Trophoblast cell (in vitro differentiated cells and primary cell): Measurements from ENCODE around the gene GATA3.

ENCODE experiments used
- DNase-seq, 2 donors: peaks; one replicate each; pipeline ENCODE4 v3.0.0-alpha.2; 2016
- H2AFZ ChIP-seq: 2 replicates; pipeline ENCODE4 v1.6.1; 2013; ENCODE audit warnings: low read length, moderate library complexity, mild to moderate bottlenecking; ENCODE audit not compliant: insufficient read depth, poor library complexity
- H2AK5ac ChIP-seq: 2 replicates; pipeline ENCODE4 v1.6.1; 2013; ENCODE audit warnings: mild to moderate bottlenecking, low read length
- H2BK120ac ChIP-seq: 2 replicates; pipeline ENCODE4 v1.6.1; 2013; ENCODE audit warnings: low read length, mild to moderate bottlenecking, moderate library complexity; ENCODE audit not compliant: insufficient read depth, poor library complexity
- H2BK12ac ChIP-seq: 2 replicates; pipeline ENCODE4 v1.6.1; 2013; ENCODE audit warnings: mild to moderate bottlenecking, low read length, moderate library complexity
- H2BK5ac ChIP-seq: 2 replicates; pipeline ENCODE4 v1.6.1; 2013; ENCODE audit warnings: low read length, low read depth, moderate library complexity, mild to moderate bottlenecking; ENCODE audit not compliant: poor library complexity
- H3K14ac ChIP-seq: 2 replicates; pipeline ENCODE4 v1.6.1; 2013; ENCODE audit warnings: mild to moderate bottlenecking, low read length
- H3K18ac ChIP-seq: 2 replicates; pipeline ENCODE4 v1.6.1; 2013; ENCODE audit warnings: mild to moderate bottlenecking, low read length
- H3K23ac ChIP-seq: 2 replicates; pipeline ENCODE4 v1.6.1; 2013; ENCODE audit warnings: low read length
- H3K27ac ChIP-seq: 2 replicates; pipeline ENCODE4 v1.5.1; 2013; ENCODE audit warnings: low read depth, mild to moderate bottlenecking, inconsistent platforms, low read length, moderate library complexity
- H3K27me3 ChIP-seq: 2 replicates; pipeline ENCODE4 v1.6.1; 2013; ENCODE audit warnings: inconsistent platforms, mild to moderate bottlenecking, low read length, moderate library complexity; ENCODE audit not compliant: insufficient read depth
- H3K36me3 ChIP-seq, 2 experiments: 1 replicate in 1 of 2; 2 replicates in 1 of 2; pipeline ENCODE4 v1.6.1; 2013; ENCODE audit warnings: low read length in 2 of 2, mild to moderate bottlenecking in 2 of 2, moderate library complexity in 1 of 2; ENCODE audit not compliant: insufficient read depth in 2 of 2, control insufficient read depth in 1 of 2
- H3K4ac ChIP-seq: 2 replicates; pipeline ENCODE4 v1.6.1; 2013; ENCODE audit warnings: low read depth, mild to moderate bottlenecking, low read length, moderate library complexity
- H3K4me1 ChIP-seq, 2 experiments: 1 replicate in 1 of 2; 2 replicates in 1 of 2; pipeline ENCODE4 v1.6.1; 2013; ENCODE audit warnings: low read length in 2 of 2, mild to moderate bottlenecking in 2 of 2, moderate library complexity in 1 of 2; ENCODE audit not compliant: insufficient read depth in 2 of 2, control insufficient read depth in 1 of 2
- H3K4me2 ChIP-seq: 2 replicates; pipeline ENCODE4 v1.6.1; 2013; ENCODE audit warnings: inconsistent platforms, mild to moderate bottlenecking, low read length, moderate library complexity
- H3K4me3 ChIP-seq: 2 replicates; pipeline ENCODE4 v1.5.1; 2013; ENCODE audit warnings: mild to moderate bottlenecking, low read depth, low read length, inconsistent platforms
- H3K79me1 ChIP-seq: one replicate; pipeline ENCODE4 v1.6.1; 2013; ENCODE audit warnings: low read length
- H3K79me2 ChIP-seq: 2 replicates; pipeline ENCODE4 v1.6.1; 2013; ENCODE audit warnings: low read length, mild to moderate bottlenecking; ENCODE audit not compliant: control insufficient read depth, insufficient read depth, poor library complexity
- H3K9ac ChIP-seq: 2 replicates; pipeline ENCODE4 v1.6.1; 2013; ENCODE audit warnings: mild to moderate bottlenecking, low read length
- H3K9me3 ChIP-seq: 2 replicates; pipeline ENCODE4 v1.6.1; 2013; ENCODE audit warnings: low read depth, mild to moderate bottlenecking, control low read depth, inconsistent platforms, low read length; ENCODE audit not compliant: insufficient read depth
- H4K12ac ChIP-seq: 2 replicates; pipeline ENCODE4 v1.6.1; 2013; ENCODE audit warnings: low read depth, mild to moderate bottlenecking, low read length, moderate library complexity
- H4K8ac ChIP-seq: 2 replicates; pipeline ENCODE4 v1.6.1; 2013; ENCODE audit warnings: low read depth, mild to moderate bottlenecking, low read length, moderate library complexity
- H4K91ac ChIP-seq: one replicate; pipeline ENCODE4 v1.6.1; 2013; ENCODE audit warnings: low read depth, mild to moderate bottlenecking, low read length, moderate library complexity
- WGBS: extraction: QIAGEN DNeasy Blood & Tissue Kit; methylation state at CpG from one replicate; pipeline ENCODE4 v1.1.7; 2013; ENCODE audit warnings: missing lambda C conversion rate; ENCODE audit not compliant: insufficient read length, insufficient coverage; ENCODE audit errors: extremely low coverage; 5-methylcytosine and 5-hydroxymethylcytosine counted together

Gene GATA3

DNA sequence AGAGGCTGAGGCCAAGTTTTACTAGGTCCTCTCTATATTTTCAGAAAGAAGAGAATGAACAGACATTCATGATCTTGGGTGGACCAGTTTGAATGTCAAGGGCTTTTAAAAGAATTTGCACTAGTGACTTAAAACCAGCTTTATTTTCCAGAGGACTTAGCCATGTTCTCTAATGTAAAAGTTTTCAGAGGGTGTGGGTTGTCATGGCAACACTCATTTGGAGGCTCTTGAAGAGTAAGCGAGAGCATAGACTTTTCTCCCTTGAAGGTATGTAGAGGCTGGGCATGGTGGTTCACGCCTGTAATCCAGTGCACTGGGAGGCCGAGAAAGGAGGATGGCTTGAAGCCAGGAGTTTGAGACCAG, 61.1 kb downstream of the GATA3 start:
- H3K18ac ChIP-seq: no peak overlapping the region
- no peak overlapping the region for H2BK120ac ChIP-seq
- H3K14ac ChIP-seq: no peak overlapping the region
- H3K4ac ChIP-seq: no peak overlapping the region
- H3K23ac ChIP-seq: no peak overlapping the region
- H3K36me3 ChIP-seq: no peaks in the 10 kb centered on the region
- peak in 1 of 2 donors; percentile 46 for DNase-seq
- H4K12ac ChIP-seq: no peak overlapping the region
- no peaks in the 10 kb centered on the region for H3K27me3 ChIP-seq
- peak overlapping the region; percentile 35 for H3K27ac ChIP-seq
- H3K79me1 ChIP-seq: peaks cover 17% of the 10 kb centered on the region
- H3K79me2 ChIP-seq: peaks cover 2% of the 10 kb centered on the region
- no peak overlapping the region for H3K4me3 ChIP-seq
- no CpG with 5 or more reads among the region's 3 CpGs for WGBS
- H4K8ac ChIP-seq: no peak overlapping the region
- no peak overlapping the region for H3K9ac ChIP-seq
- H2BK12ac ChIP-seq: no peak overlapping the region
- H2AFZ ChIP-seq: no peak overlapping the region
- H4K91ac ChIP-seq: peak overlapping the region; percentile 53
- H2BK5ac ChIP-seq: no peak overlapping the region
- no peak overlapping the region for H2AK5ac ChIP-seq
- H3K4me1 ChIP-seq: peaks cover 18 to 20% of the 10 kb centered on the region in 2 experiments
- H3K4me2 ChIP-seq: no peak overlapping the region
- H3K9me3 ChIP-seq: no peaks in the 10 kb centered on the region

GRCh38 chr10:8116474-8116873, 62.0 kb downstream of the GATA3 start:
- WGBS: no CpG with 5 or more reads among the region's 5 CpGs
- no peak overlapping the region for H3K4ac ChIP-seq
- H3K79me1 ChIP-seq: peaks cover 15% of the 10 kb centered on the region
- no peak overlapping the region for H2BK5ac ChIP-seq
- peaks cover 18 to 20% of the 10 kb centered on the region in 2 experiments for H3K4me1 ChIP-seq
- no peaks in the 10 kb centered on the region for H3K36me3 ChIP-seq
- peaks cover 2% of the 10 kb centered on the region for H3K79me2 ChIP-seq
- no peak overlapping the region for H2AK5ac ChIP-seq
- H4K12ac ChIP-seq: no peak overlapping the region
- H3K14ac ChIP-seq: no peak overlapping the region
- DNase-seq: no peak
- H2AFZ ChIP-seq: no peak overlapping the region
- H2BK120ac ChIP-seq: no peak overlapping the region
- no peaks in the 10 kb centered on the region for H3K27me3 ChIP-seq
- H3K9ac ChIP-seq: no peak overlapping the region
- no peak overlapping the region for H2BK12ac ChIP-seq
- H3K4me3 ChIP-seq: no peak overlapping the region
- H3K18ac ChIP-seq: no peak overlapping the region
- H3K4me2 ChIP-seq: no peak overlapping the region
- H3K9me3 ChIP-seq: no peaks in the 10 kb centered on the region
- no peak overlapping the region for H3K23ac ChIP-seq
- no peak overlapping the region for H4K91ac ChIP-seq
- H3K27ac ChIP-seq: no peak overlapping the region
- H4K8ac ChIP-seq: no peak overlapping the region

DNA sequence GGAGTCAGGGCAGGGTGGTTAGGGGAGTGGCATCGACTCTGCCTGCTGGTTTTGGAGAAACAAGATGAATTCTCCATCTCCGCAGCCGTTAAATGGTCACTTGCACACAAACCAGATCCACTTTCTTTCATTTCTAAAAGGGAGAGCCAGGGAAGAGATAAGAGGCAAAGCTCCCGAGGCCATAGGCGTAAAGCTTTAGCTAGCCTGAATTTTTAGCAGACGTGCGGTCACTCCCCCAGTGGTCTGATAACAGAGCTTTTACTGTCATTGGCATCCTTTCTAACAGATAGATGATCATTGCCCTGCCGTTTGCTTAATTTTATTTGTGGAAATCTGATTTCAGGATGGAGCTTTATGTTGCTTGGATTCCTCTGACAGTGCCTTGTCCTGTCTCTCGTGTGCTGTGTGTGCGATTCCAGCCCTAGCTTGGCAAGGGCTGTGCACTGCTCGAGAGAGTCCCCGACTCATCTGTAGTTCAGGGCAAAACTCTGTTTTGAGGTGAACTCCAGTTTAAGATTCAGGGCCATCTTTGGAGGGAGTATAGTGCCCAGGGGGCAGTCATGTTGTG, 62.5 kb downstream of the GATA3 start:
- Histone ChIP-seq H3K36me3 (no peaks in the 10 kb centered on the region), H4K91ac (no peak overlapping the region), H3K27me3 (no peaks in the 10 kb centered on the region), H2BK12ac (no peak overlapping the region), H3K4me2 (no peak overlapping the region), H2BK5ac (no peak overlapping the region), H2AFZ (no peak overlapping the region), H4K8ac (no peak overlapping the region), H3K4me1 (peaks cover 18 to 20% of the 10 kb centered on the region in 2 experiments), H3K79me2 (peaks cover 2% of the 10 kb centered on the region), H3K4ac (no peak overlapping the region), H3K4me3 (no peak overlapping the region), H3K18ac (no peak overlapping the region), H3K27ac (no peak overlapping the region), H3K79me1 (peaks cover 14% of the 10 kb centered on the region), H2BK120ac (no peak overlapping the region), H2AK5ac (no peak overlapping the region), H3K23ac (no peak overlapping the region), H4K12ac (no peak overlapping the region), H3K9me3 (no peaks in the 10 kb centered on the region), H3K9ac (no peak overlapping the region), H3K14ac (no peak overlapping the region)
- no CpG with 5 or more reads among the region's 12 CpGs for WGBS
- no peak for DNase-seq

- H3K79me1 ChIP-seq: peaks cover 2% of the 10 kb centered on the region
- no peak overlapping the region for H2BK120ac ChIP-seq
- no peak overlapping the region for H3K4me2 ChIP-seq
- DNase-seq: no peak
- H3K9ac ChIP-seq: no peak overlapping the region
- H4K91ac ChIP-seq: no peak overlapping the region
- no peaks in the 10 kb centered on the region for H3K79me2 ChIP-seq
- H3K27ac ChIP-seq: no peak overlapping the region
- peaks cover 3% of the 10 kb centered on the region in 2 experiments for H3K4me1 ChIP-seq
- no peak overlapping the region for H3K14ac ChIP-seq
- no peaks in the 10 kb centered on the region for H3K36me3 ChIP-seq
- H3K9me3 ChIP-seq: no peaks in the 10 kb centered on the region
- H3K23ac ChIP-seq: no peak overlapping the region
- H4K12ac ChIP-seq: no peak overlapping the region
- no peaks in the 10 kb centered on the region for H3K27me3 ChIP-seq
- H3K4me3 ChIP-seq: no peak overlapping the region
- H4K8ac ChIP-seq: no peak overlapping the region
- H2AFZ ChIP-seq: no peak overlapping the region
- H2BK5ac ChIP-seq: no peak overlapping the region
- H3K4ac ChIP-seq: no peak overlapping the region
- H3K18ac ChIP-seq: no peak overlapping the region
- WGBS: no CpG with 5 or more reads among the region's 12 CpGs
- H2BK12ac ChIP-seq: no peak overlapping the region
- H2AK5ac ChIP-seq: no peak overlapping the region
Observed at GRCh38 chr10:8121201-8121890, 66.9 kb downstream of the GATA3 start.
